Activated naive CD4-positive, alpha-beta T cell treated with anti-CD3 and anti-CD28 coated beads, Interleukin-2, amount 50 U/mL, for 24 hours (primary cell): ENCODE data around the gene IL9R.
"Not testable (repeated sequence)": the region's sequence is repeated elsewhere in the genome, so short reads cannot be mapped to it uniquely, and the experiment has no call there.

Experiments
- H3K27ac Mint-ChIP-seq: one replicate; pipeline ENCODE4 v1.8.0; 2021; ENCODE audit warnings: mild to moderate bottlenecking, mixed read lengths
- H3K27me3 Mint-ChIP-seq: one replicate; pipeline ENCODE4 v1.8.0; 2021; ENCODE audit warnings: mixed read lengths
- H3K36me3 Mint-ChIP-seq: one replicate; pipeline ENCODE4 v1.8.0; 2021; ENCODE audit warnings: mixed read lengths
- H3K4me1 Mint-ChIP-seq: one replicate; pipeline ENCODE4 v1.8.0; 2021; ENCODE audit warnings: mixed read lengths
- H3K4me3 Mint-ChIP-seq: one replicate; pipeline ENCODE4 v1.8.0; 2021; ENCODE audit warnings: mild to moderate bottlenecking, mixed read lengths
- H3K9me3 Mint-ChIP-seq: one replicate; pipeline ENCODE4 v1.8.0; 2021; ENCODE audit warnings: mixed read lengths

The IL9R gene

DNA sequence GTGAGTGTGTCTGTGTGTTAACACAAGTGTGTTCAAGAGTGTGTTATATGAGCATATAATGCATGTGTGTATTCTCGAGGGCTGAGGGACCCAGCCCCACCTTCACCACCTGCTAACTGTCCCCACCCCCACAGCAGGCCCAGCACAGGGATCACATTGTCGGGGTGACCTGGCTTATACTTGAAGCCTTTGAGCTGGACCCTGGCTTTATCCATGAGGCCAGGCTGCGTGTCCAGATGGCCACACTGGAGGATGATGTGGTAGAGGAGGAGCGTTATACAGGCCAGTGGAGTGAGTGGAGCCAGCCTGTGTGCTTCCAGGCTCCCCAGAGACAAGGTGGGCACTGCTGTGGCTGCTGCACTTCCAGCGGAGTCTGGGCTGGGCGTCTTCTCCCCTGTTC is 7.6 kb downstream of the IL9R start:
- no peaks in the 10 kb centered on the region for H3K9me3 Mint-ChIP-seq
- H3K4me1 Mint-ChIP-seq: no peaks in the 10 kb centered on the region
- no peaks in the 10 kb centered on the region for H3K36me3 Mint-ChIP-seq
- no peaks in the 10 kb centered on the region for H3K27me3 Mint-ChIP-seq
- no peak overlapping the region for H3K27ac Mint-ChIP-seq
- H3K4me3 Mint-ChIP-seq: no peak overlapping the region

GRCh38 chrX:156006468-156006867 is 9.0 kb downstream of the IL9R start:
- not testable (repeated sequence) for H3K27me3 Mint-ChIP-seq, H3K27ac Mint-ChIP-seq, H3K36me3 Mint-ChIP-seq, H3K4me1 Mint-ChIP-seq, H3K9me3 Mint-ChIP-seq, H3K4me3 Mint-ChIP-seq

- not testable (repeated sequence) for H3K27ac Mint-ChIP-seq, H3K4me1 Mint-ChIP-seq, H3K36me3 Mint-ChIP-seq, H3K27me3 Mint-ChIP-seq, H3K4me3 Mint-ChIP-seq, H3K9me3 Mint-ChIP-seq
Observed at GRCh38 chrX:156008379-156008778, 10.9 kb downstream of the IL9R start.

DNA sequence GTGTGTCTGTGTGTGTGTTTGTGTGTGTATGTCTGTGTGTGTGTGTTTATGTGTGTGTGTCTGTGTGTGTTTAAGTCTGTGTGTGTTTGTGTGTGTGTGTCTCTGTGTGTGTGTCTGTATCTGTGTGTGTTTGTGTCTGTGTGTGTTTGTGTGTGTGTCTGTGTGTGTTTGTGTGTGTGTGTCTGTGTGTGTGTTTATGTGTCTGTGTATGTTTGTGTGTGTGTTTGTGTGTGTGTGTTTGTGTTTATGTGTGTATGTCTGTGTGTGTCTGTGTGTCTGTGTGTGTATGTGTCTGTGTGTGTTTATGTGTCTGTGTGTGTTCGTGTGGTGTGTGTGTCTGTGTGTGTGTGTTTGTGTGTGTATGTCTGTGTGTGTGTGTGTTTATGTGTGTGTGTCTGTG is 11.4 kb downstream of the IL9R start:
- no peak overlapping the region for H3K4me3 Mint-ChIP-seq
- H3K9me3 Mint-ChIP-seq: no peaks in the 10 kb centered on the region
- no peaks in the 10 kb centered on the region for H3K27me3 Mint-ChIP-seq
- no peaks in the 10 kb centered on the region for H3K4me1 Mint-ChIP-seq
- H3K27ac Mint-ChIP-seq: no peak overlapping the region
- H3K36me3 Mint-ChIP-seq: no peaks in the 10 kb centered on the region

GRCh38 chrX:156009691-156010090 is 12.2 kb downstream of the IL9R start:
- H3K4me3 Mint-ChIP-seq, H3K4me1 Mint-ChIP-seq: not testable (repeated sequence)

DNA sequence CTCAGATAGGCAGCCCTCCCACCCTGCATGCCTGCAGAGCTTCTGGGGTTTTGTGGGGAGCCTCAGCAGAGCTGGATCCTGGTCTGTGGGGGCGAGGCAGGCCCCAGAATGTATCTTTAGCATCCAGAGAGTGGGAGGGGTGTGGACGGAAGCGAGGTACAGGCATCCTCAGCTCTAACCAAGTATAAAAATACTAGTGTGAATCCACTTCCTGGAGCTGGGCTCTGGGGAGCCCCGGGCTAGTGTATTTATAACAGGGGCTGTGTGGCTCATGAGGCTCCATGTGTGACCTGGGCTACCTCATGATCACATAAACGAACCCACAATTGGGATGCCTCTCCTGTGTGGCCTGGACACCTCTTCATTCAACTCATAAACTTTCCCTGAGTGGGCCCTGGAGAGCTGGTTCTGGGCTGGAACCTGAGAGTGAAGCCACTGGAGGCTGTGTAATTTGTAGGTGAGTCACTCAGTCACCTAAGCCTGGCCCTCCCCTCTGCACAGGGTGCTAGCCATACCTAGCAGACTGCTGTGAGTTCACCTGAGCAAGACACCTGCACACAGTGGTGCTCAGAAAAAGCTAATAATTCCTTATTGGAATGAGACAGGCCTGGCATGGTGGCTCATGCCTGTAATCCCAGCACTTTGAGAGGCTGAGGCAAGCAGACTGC is 15.9 kb downstream of the IL9R start:
- not testable (repeated sequence) for H3K9me3 Mint-ChIP-seq, H3K4me3 Mint-ChIP-seq, H3K27ac Mint-ChIP-seq, H3K4me1 Mint-ChIP-seq, H3K27me3 Mint-ChIP-seq, H3K36me3 Mint-ChIP-seq

More at GRCh38 chrX:156009691-156010090, 12.2 kb downstream of the IL9R start:
- not testable (repeated sequence) for H3K36me3 Mint-ChIP-seq, H3K9me3 Mint-ChIP-seq, H3K27me3 Mint-ChIP-seq, H3K27ac Mint-ChIP-seq

- not testable (repeated sequence) for H3K9me3 Mint-ChIP-seq, H3K36me3 Mint-ChIP-seq, H3K27ac Mint-ChIP-seq, H3K4me1 Mint-ChIP-seq, H3K4me3 Mint-ChIP-seq, H3K27me3 Mint-ChIP-seq
Observed at GRCh38 chrX:156019846-156020245, 22.4 kb downstream of the IL9R start.

- not testable (repeated sequence) for H3K27ac Mint-ChIP-seq, H3K4me3 Mint-ChIP-seq, H3K27me3 Mint-ChIP-seq
Observed at GRCh38 chrX:156023002-156023401, 25.5 kb downstream of the IL9R start.

GRCh38 chrX:156024949-156025492 is 27.5 kb downstream of the IL9R start:
- H3K9me3 Mint-ChIP-seq, H3K27ac Mint-ChIP-seq, H3K4me1 Mint-ChIP-seq, H3K36me3 Mint-ChIP-seq, H3K4me3 Mint-ChIP-seq, H3K27me3 Mint-ChIP-seq: not testable (repeated sequence)

More at GRCh38 chrX:156023002-156023401, 25.5 kb downstream of the IL9R start:
- not testable (repeated sequence) for H3K36me3 Mint-ChIP-seq, H3K9me3 Mint-ChIP-seq, H3K4me1 Mint-ChIP-seq

- not testable (repeated sequence) for H3K4me1 Mint-ChIP-seq, H3K27ac Mint-ChIP-seq, H3K27me3 Mint-ChIP-seq, H3K36me3 Mint-ChIP-seq, H3K9me3 Mint-ChIP-seq, H3K4me3 Mint-ChIP-seq
Observed at GRCh38 chrX:156028653-156029237, 31.2 kb downstream of the IL9R start.

GRCh38 chrX:156029296-156029695 is 31.8 kb downstream of the IL9R start:
- not testable (repeated sequence) for H3K4me1 Mint-ChIP-seq, H3K4me3 Mint-ChIP-seq, H3K36me3 Mint-ChIP-seq, H3K27me3 Mint-ChIP-seq, H3K9me3 Mint-ChIP-seq, H3K27ac Mint-ChIP-seq

DNA sequence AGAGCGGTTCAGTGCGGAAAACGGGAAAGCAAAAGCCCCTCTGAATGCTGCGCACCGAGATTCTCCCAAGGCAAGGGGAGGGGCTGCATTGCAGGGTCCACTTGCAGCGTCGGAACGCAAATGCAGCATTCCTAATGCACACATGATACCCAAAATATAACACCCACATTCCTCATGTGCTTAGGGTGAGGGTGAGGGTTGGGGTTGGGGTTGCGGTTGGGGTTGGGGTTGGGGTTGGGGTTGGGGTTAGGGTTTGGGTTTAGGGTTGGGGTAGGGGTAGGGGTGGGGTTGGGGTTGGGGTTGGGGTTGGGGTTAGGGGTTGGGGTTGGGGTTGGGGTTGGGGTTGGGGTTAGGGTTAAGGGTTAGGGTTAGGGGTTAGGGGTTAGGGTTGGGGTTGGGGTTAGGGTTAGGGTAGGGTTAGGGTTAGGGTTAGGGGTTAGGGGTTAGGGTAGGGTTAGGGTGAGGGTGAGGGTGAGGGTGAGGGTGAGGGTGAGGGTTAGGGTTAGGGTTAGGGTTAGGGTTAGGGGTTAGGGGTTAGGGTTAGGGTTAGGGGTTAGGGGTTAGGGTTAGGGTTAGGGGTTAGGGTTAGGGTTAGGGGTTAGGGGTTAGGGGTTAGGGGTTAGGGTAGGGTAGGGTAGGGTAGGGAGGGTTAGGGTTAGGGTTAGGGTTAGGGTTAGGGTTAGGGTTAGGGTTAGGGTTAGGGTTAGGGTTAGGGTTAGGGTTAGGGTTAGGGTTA is 32.4 kb downstream of the IL9R start:
- H3K4me1 Mint-ChIP-seq, H3K36me3 Mint-ChIP-seq, H3K27me3 Mint-ChIP-seq, H3K27ac Mint-ChIP-seq, H3K9me3 Mint-ChIP-seq, H3K4me3 Mint-ChIP-seq: not testable (repeated sequence)

DNA sequence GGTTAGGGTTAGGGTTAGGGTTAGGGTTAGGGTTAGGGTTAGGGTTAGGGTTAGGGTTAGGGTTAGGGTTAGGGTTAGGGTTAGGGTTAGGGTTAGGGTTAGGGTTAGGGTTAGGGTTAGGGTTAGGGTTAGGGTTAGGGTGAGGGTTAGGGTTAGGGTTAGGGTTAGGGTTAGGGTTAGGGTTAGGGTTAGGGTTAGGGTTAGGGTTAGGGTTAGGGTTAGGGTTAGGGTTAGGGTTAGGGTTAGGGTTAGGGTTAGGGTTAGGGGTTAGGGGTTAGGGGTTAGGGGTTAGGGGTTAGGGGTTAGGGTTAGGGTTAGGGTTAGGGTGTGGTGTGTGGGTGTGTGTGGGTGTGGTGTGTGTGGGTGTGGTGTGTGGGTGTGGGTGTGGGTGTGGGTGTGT is 33.0 kb downstream of the IL9R start:
- not testable (repeated sequence) for H3K27ac Mint-ChIP-seq, H3K4me1 Mint-ChIP-seq, H3K4me3 Mint-ChIP-seq, H3K27me3 Mint-ChIP-seq, H3K9me3 Mint-ChIP-seq, H3K36me3 Mint-ChIP-seq
